ENCODE measurements around the gene TNFSF18.

GRCh38 chr1:173016419-173016818 is 34.3 kb downstream of the TNFSF18 start:
- TF ChIP-seq ZNF384 (IDR thresholded peaks at IDR 0.05) (no peak), SP1 (IDR thresholded peaks at IDR 0.05) (no peak), LEF1 (IDR thresholded peaks at IDR 0.05; ENCODE audit: borderline replicate concordance) (no peak)
